KOPT-K1 (cell line): ENCODE measurements around the gene TMCO5A.
"Not testable (repeated sequence)": the region's sequence is repeated elsewhere in the genome, so short reads cannot be mapped to it uniquely, and the experiment has no call there.

Source experiments
- H3K27ac ChIP-seq: fragments of 200-600 bp; sonication (generic); 2 replicates; pipeline ENCODE4 v1.5.1; 2016; ENCODE audit warnings: antibody characterized with exemption, mild to moderate bottlenecking, low read depth, low read length; ENCODE audit not compliant: poor library complexity, severe bottlenecking
- H3K36me3 ChIP-seq: fragments of 200-600 bp; sonication (generic); 2 replicates; pipeline ENCODE4 v1.5.1; 2017; ENCODE audit warnings: antibody characterized with exemption, mild to moderate bottlenecking, low read length, moderate library complexity; ENCODE audit not compliant: insufficient read depth
- H3K9me3 ChIP-seq: fragments of 200-600 bp; sonication (generic); 2 replicates; pipeline ENCODE4 v1.5.1; 2017; ENCODE audit warnings: antibody characterized with exemption, low read length, mild to moderate bottlenecking; ENCODE audit not compliant: insufficient read depth, poor library complexity, severe bottlenecking

The TMCO5A gene

DNA sequence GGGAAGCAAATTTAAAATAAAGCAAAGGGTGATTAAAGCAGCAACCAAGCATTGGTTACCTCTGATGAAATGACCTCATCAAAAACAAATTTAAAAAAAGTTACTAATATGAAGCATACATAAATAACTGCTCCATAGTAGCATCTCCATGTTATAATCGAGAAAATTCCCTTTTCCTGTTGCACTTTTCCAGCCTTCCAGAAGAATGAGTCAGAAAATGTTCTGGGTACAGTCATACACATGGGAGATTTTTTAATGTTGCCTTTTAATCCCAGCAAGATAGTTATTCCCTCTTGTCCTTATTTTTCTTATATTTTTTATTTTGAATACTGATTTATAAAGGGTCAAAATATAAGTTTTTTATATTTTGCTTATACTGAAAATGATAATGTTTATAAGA is 2.6 kb upstream of the TMCO5A start:
- Histone ChIP-seq H3K36me3 (no peaks in the 10 kb centered on the region), H3K27ac (no peak overlapping the region)

DNA sequence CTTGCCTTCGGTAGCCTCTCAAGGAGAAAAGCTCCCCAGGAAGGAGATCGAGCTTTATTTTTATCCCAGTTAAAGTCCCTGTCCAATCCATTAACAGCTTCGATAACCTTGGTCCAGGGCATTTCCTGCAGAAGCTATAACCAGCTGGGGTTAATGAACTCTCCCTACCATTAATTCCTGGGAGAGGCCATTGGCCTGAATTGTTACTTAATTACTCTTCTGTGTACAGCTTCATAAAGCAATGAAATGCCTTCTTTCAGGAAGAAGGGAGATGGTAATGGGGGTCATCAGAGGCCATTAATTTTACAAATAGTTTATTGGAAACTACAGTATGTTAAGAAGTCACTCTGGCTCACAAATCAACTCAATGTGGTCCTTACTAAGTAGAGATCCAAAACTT is 1.9 kb upstream of the TMCO5A start:
- no peak overlapping the region for H3K27ac ChIP-seq
- no peaks in the 10 kb centered on the region for H3K9me3 ChIP-seq
- no peaks in the 10 kb centered on the region for H3K36me3 ChIP-seq

More for the DNA sequence above, 2.6 kb upstream of the TMCO5A start:
- no peaks in the 10 kb centered on the region for H3K9me3 ChIP-seq

DNA sequence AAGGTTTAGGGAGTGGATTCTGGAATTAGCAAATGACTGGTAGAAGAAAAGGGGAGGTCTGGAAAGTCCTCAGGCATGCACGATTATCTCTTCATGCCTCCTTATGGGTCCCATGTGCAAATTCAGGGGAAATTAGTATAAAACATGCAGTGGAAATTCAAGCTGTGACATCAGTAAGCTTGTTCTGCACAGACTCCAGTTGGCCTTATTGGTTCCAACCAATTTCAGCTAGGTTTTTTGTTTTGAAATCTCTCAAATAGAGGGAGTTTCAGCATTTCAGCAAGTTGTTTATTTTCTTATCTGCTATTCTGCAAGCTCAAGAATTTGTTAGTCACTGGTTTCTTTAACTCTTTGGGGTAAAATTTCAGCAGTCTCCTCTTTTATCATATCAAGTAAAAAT is 774 bp upstream of the TMCO5A start:
- Histone ChIP-seq H3K27ac (no peak overlapping the region), H3K9me3 (no peaks in the 10 kb centered on the region)

DNA sequence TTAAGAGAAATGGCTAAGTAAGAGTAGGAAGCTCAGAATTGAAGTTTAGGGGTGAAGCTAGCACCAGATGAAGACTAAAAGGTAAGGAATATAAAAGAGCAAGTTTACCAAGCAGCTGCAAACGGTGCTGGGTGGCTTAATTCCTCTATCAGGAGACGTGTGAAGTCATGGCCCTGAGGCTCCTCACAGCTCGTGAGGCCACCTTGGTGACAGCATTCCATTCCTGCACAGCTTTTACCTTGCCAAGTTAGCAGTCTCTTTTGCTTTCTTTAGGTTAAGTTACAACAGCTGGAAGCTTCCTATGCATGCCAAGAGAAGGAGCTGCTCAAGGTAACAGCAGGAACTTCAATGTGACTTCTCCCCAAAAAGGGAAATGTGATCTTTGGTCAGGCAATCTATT is 6.4 kb downstream of the TMCO5A start:
- Histone ChIP-seq H3K9me3 (no peaks in the 10 kb centered on the region), H3K27ac (no peak overlapping the region), H3K36me3 (no peaks in the 10 kb centered on the region)

More for the DNA sequence above, 774 bp upstream of the TMCO5A start:
- H3K36me3 ChIP-seq: no peaks in the 10 kb centered on the region

DNA sequence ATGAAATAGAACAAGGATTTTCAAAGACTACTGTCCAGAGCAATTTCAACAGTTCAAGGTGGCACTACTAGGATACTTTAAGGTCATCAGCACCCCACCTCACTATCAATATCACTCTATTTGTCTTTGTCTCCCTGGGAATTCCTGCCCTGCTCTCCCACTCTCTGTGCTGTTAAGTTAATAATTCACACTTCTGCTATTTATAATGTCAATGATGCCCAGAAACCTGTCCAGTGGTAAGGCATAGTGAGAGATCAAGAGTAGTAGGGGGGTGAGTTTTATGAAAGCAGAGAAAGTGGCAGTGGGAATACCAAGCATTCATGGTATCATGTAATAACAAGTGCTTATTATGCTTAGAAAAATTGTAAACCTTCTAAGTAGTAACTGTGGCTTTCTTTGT is 7.3 kb downstream of the TMCO5A start:
- Histone ChIP-seq H3K27ac (no peak overlapping the region), H3K36me3 (no peaks in the 10 kb centered on the region), H3K9me3 (no peaks in the 10 kb centered on the region)

DNA sequence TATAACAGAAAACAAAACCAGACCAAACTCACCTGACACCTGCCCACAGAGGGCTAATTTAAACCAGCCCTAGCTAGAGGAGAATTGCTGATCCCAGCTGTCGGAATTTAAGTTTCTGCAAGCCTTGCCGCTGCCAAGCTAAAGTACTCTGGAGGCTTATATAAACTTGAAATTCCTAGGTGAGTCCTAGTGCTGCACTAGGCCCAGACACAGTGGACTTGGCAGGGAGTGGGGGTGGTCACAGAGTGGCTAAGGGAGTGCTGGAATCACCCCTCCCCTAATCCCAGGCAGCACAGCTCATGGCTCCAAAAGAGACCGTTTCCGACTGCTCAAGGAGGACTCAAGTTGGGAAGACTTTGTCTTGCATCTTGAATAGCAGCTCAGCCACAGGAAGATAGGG is 17.6 kb downstream of the TMCO5A start:
- no peaks in the 10 kb centered on the region for H3K36me3 ChIP-seq
- no peak overlapping the region for H3K27ac ChIP-seq
- no peaks in the 10 kb centered on the region for H3K9me3 ChIP-seq

DNA sequence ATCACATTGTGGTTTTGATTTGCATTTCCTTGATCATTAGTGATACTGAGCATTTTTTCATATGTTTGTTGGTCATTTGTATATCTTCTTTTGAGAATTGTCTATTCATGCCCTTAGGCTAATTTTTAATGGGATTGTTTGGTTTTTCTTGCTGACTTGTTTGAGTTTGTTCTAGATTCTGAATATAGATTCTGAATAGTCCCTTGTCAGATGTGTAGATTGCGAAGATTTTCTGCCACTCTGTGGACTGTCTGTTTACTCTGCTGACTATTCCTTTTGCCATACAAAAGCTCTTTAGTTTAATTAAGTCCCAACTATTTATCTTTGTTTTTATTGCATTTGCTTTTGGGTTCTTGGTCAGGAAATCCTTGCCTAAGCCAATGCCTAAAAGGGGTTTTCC is 26.3 kb downstream of the TMCO5A start:
- H3K36me3 ChIP-seq, H3K9me3 ChIP-seq, H3K27ac ChIP-seq: not testable (repeated sequence)

DNA sequence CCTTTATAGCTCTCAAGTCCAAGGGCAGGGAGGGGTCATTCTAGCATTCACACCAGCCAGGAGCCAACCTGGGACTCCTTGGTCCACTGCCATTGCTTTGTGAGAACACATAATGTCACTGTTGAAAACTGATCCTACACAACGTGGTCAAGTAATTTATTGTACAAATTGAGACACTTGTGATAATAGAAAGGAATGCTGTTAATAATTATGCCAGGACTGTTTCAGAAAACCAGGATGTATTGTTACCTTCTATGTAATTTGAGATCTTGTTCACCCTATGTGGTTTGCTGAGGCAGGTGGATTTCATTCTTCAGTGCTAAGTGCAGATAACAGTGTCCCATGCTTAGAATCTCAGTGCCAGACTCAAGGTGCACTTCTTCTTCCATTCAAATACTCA is 33.3 kb downstream of the TMCO5A start:
- no peaks in the 10 kb centered on the region for H3K9me3 ChIP-seq
- H3K27ac ChIP-seq: no peak overlapping the region
- no peaks in the 10 kb centered on the region for H3K36me3 ChIP-seq

DNA sequence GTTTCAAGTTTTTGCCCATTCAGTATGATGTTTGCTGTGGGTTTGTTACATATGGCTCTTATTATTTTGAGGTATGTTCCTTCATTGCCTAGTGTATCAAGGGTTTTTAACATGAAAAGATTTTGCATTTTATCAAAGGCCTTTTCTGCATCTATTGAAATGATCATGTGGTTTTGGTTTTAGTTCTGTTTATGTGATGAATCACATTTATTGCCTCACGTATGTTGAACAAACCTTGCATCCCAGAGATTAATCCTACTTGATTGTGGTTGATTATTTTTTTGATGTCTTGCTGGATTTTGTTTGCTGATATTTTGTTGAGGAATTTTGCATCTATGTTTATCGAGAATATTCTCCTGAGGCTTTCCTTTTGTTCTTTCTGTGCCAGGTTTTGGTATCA is 39.4 kb downstream of the TMCO5A start:
- no peaks in the 10 kb centered on the region for H3K9me3 ChIP-seq
- H3K27ac ChIP-seq: no peak overlapping the region
- no peaks in the 10 kb centered on the region for H3K36me3 ChIP-seq

DNA sequence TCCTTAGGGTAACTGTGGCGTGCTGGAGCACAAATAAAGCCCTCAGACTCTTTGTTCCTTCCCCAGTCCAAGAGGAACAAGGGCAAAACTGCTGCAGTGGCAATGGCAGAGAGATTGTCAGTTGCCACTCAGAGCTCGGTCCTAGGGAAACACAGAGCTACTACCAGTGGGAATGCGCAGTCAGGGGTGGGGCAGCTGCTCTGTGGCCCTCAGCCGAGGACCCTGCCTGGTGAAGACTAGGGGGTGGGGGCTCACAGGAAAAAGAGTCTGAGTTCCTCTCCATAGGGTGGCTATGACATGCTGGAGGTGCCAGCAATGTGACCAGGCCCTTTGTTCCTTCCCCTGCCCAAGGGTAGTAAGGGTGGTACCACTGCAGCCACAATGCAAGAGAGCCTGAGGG is 43.8 kb downstream of the TMCO5A start:
- no peaks in the 10 kb centered on the region for H3K9me3 ChIP-seq
- no peak overlapping the region for H3K27ac ChIP-seq
- no peaks in the 10 kb centered on the region for H3K36me3 ChIP-seq

DNA sequence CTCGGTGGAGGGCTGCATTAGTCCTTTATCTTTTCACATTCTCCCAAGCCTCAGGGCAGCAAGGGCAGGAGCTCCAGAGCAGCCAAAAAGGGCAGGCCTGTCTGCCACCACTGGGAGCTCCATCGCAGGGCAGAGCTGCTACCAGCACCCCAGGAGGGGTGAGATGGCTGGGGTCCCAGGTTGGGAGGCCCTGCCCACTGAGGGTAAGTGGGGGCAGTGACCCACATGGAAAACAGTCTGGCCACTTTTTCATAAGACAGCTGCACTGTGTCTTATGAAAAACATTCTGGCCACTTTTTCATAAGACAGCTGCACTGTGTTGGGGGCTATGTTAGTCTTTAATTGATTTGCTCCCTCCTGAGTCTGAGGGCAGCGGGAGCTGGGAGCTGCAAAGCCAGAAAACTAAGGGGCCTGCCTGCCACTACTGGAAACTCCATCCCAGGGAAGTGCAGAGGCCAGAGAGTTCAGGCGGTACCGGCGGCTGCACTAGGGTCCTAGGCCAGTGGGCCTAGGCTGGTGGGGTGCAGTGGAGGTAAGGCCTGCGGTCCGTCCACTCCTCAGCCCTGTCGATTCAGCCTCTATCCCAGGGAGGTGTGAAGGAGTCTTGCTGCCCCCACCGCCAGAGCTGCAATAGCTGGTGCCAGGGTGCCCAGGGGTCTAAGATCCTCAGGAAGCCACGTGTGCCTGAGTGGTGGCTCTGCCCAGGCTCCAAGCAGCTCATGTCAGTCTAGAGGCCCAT is 45.4 kb downstream of the TMCO5A start:
- Histone ChIP-seq H3K27ac (no peak overlapping the region), H3K9me3 (no peaks in the 10 kb centered on the region), H3K36me3 (no peaks in the 10 kb centered on the region)

DNA sequence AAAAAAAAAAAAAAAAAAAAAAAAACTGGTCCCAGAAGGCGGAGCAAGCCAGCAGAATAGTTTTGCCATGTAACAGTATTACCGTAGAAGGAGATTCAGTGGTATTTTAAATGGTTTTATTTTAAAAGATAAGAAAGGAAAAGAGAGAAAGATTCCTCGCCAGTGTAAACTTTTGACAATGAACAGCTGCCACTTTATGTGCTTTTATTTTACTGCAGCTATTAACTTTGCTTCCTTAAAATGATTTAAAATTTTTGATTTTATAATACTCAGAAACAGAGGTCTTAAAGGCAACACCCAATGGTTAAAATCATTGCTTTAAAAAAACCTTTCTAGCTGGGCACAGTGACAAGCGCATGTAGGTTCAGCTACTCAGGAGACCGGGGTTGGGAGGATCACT is 46.8 kb downstream of the TMCO5A start:
- Histone ChIP-seq H3K9me3 (no peaks in the 10 kb centered on the region), H3K36me3 (no peaks in the 10 kb centered on the region), H3K27ac (no peak overlapping the region)

DNA sequence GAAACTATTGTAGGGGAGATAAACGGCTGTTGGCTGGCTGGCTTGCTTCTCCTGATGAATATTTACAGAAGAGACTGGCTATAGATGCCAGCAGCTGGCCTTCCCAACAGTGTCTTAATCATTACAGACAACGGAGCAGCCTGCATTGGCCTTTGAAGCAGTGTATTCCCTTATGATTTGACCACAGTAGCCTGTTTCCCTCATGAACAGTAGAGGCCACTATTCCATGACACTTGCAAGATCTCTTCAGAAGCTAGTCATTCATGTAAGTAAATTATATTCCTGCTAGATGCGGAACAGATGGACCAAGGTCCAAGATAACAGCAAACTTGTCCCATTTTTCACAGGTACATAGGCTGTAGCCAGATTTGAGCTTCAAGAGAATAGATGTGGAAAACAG is 47.3 kb downstream of the TMCO5A start:
- Histone ChIP-seq H3K36me3 (no peaks in the 10 kb centered on the region), H3K9me3 (no peaks in the 10 kb centered on the region), H3K27ac (no peak overlapping the region)

DNA sequence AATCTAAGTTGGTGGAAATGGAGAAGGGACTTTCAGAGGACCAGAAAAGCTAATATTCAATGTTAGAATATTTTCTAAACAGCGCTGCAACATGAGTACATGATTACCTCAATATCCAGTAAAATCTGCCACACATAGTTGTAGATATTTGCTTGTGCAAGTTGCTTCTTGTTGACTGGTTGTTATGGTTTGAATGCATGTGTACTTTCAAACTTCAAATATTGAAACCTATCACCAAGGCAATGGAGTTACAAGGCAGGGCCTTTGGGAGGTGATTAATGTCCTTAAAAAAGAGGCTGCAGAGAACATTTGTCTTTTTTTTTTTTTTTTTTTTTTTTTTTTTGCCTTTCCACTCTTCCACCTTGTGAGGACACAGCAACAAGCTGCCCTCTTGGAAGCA is 49.9 kb downstream of the TMCO5A start:
- Histone ChIP-seq H3K36me3 (no peaks in the 10 kb centered on the region), H3K9me3 (peaks cover 7% of the 10 kb centered on the region)

DNA sequence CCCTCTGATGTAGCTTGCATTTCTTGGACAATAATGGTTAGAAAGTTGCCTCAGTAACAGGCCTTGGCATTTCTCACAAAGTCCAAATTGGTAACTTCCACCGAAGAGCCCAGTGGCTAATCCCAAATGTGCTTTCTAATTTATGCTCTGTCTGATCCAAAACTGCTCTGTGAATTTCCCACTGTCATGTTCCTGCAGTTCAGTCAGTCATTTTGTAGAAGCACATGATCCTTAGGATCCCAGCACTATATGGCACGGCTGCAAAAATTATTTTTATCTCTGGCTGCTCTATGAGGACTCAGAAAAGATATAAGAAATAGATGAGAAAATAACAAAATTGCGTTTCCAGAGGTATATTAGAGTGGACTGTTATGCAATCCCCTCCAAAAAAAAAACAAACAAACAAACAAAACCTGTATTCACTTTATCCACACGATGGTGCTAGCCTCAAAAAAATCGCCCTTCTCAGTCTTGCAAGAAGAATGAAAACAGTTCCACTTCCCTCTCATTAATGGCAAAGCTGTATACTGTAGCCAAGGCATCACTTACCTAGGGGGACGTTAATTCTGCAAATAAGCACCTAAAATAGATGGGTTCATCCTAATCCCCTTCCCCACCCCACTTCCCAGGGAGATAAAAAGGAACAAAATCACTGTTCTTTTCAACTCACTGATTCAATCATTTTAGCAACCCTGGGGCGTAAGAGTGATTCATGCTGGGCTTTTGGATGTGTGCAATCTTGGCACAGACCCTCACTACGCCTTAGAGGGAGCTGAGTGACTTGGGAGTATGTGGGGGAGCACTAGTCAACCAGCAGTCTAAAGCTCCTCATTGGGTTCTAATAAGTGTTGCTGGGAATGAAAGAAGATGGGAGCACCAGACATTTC is 61.3 kb downstream of the TMCO5A start:
- Histone ChIP-seq H3K27ac (no peak overlapping the region), H3K36me3 (no peaks in the 10 kb centered on the region), H3K9me3 (no peaks in the 10 kb centered on the region)

More for the DNA sequence above, 49.9 kb downstream of the TMCO5A start:
- no peak overlapping the region for H3K27ac ChIP-seq
